Nucleus accumbens (tissue), 56 donors: ENCODE measurements around the gene RBM22.
"Not testable (repeated sequence)": the region's sequence is repeated elsewhere in the genome, so short reads cannot be mapped to it uniquely, and the experiment has no call there.

Experiments used
- DNase-seq, 56 donors: peaks; one replicate each; lab custom pipeline; 2025; lab: John Stamatoyannopoulos, UW

RBM22 gene

GRCh38 chr5:150700594-150701377 lies at the start of gene RBM22:
Gene RBM22, minus strand, starts transcription at chr5:150701062. Its CDS starts 77 bp downstream, at chr5:150700985.
- peak; percentile 50 to 97 (median 88) for DNase-seq

- no peak for DNase-seq
Observed at GRCh38 chr5:150750469-150750868, 49.6 kb upstream of the RBM22 start.

DNA sequence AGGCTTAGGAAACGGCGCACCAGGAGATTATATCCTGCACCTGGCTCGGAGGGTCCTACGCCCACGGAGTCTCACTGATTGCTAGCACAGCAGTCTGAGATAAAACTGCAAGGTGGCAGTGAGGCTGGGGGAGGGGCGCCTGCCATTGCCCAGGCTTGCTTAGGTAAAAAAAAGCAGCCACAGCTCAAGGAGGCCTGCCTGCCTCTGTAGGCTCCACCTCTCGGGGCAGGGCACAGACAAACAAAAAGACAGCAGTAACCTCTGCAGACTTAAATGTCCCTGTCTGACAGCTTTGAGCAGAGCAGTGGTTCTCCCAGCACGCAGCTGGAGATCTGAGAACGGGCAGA lies 42.3 kb upstream of the RBM22 start:
- DNase-seq = not testable (repeated sequence)

GRCh38 chr5:150742455-150743141 lies 41.7 kb upstream of the RBM22 start:
- DNase-seq = not testable (repeated sequence)

DNA sequence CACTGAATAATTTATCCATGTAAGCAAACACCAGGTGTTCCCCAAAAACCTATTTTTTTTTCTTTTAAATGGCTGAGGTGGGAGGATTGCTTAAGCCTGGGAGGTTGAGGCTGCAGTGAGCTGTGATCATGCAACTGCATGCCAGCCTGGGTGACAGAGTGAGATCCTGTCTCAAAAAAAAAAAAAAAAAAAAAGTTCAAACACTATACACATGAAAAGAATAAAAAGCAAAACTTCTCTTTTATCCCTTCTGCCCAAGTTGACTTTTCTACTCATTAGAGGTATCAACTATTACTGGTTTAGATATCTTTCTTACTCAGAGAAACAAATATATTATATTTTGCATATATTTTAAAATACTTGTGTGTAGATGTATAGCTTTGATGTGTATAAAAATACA lies 40.1 kb upstream of the RBM22 start:
- DNase-seq = no peak

DNA sequence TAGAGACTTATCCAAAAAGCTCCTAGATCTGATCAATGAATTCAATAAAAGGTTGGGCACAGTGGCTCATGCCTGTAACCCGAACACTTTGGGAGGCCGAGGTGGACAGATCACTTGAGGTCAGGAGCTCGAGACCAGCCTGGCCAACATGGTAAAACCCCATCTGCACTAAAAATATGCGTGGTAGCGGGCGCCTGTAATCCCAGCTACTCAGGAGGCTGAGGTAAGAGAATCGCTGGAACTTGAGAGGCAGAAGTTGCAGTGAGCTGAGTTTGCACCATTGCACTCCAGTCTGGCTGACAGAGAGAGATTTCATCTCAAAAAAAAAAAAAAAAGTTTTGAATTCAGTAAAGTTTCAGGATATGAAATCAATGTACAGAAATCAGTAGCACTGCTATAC lies 38.0 kb upstream of the RBM22 start:
- no peak for DNase-seq

- peak in 7 of 56 donors; percentile 6 to 17 (median 11) for DNase-seq
Observed at GRCh38 chr5:150734579-150735384, 33.9 kb upstream of the RBM22 start.

- DNase-seq = no peak
Observed at GRCh38 chr5:150731669-150732242, 30.9 kb upstream of the RBM22 start.

DNA sequence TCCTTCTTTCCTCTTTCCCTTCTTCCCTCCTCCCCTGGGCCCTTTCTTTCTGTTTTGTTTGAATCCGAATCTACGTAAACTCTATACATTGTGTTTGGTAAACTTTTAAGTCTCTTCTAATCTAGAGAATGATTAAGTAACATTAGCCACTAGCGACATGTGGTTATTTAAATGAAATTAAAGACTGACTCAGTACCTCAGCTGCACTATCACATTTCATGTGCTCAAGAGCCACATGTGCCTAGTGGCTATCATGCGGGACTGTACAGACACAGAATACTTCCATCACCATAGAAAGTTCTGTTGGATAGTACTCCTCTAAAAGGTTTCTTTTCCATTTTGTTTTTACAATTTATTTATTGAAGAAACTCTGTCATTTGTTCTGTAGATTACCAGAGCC lies 29.0 kb upstream of the RBM22 start:
- no peak for DNase-seq

GRCh38 chr5:150723845-150724244 lies 23.0 kb upstream of the RBM22 start:
- no peak for DNase-seq

GRCh38 chr5:150710165-150710564 lies 9.3 kb upstream of the RBM22 start:
- DNase-seq = no peak

DNA sequence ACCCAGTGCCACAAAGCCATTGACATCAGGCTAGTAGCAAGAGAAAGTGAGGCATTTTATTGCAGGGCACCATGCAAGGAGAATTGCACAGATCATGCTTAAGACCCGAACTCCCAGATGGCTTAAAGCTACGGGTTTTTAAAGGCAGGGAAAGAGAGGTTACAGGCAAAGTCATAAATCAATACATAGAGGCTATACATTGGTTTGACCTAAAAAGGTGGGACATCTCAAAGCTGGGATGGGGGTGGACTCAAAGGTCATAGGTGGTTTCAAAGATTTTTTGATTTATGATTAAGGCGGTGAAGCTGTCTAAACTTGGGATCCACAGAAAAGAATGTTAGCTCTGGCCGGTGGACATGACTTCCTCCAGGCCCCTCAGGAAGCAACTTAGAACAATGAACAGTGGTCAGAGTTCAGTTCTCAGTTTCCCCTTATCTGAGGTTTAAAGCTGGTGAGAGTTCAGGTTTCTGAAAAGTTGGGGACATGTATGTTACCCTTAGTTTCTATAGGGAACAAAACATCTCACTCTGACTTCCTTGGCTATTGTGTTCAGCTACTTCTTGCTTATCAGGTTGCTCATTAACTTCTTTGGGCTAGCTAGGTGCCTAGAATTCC lies 6.0 kb upstream of the RBM22 start:
- DNase-seq = no peak

GRCh38 chr5:150703762-150704161 lies 2.9 kb upstream of the RBM22 start:
- no peak for DNase-seq

DNA sequence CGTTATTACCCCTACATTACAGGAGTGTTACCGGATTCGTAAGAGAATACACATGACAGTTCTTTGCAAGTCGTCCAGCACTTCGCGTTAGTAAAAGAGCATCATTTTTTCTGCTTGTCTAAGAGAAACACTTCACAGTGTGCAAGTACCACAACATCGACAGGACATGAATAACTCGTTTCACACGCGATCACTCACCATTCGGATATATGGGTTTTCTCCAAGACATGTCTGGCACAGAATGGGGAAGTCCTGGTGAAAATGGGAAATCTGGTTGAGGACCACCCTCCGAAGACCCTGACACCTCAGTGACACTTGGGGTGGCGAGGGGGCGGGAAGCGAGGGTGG lies 642 bp downstream of the RBM22 start:
- DNase-seq = no peak

DNA sequence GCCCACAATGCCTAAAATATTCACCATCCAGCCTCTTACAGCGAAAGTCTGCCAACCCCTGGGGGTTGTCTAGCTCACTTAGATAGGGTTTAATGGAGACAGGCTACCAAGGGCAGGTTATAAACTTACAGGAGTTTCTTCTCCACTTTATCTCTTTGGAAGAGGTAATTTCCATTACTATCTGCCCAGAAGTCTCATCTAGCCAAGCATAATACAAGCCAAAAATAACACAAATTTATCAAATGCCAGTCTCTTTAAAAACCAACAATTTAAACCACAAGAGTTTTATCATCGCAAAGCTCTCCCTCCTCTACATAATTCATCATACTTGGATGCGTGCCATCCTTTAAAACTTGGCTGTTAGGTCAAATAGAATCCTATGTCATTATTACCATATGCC lies 6.2 kb downstream of the RBM22 start:
- no peak for DNase-seq

GRCh38 chr5:150692276-150692675 lies 8.6 kb downstream of the RBM22 start:
- no peak for DNase-seq

DNA sequence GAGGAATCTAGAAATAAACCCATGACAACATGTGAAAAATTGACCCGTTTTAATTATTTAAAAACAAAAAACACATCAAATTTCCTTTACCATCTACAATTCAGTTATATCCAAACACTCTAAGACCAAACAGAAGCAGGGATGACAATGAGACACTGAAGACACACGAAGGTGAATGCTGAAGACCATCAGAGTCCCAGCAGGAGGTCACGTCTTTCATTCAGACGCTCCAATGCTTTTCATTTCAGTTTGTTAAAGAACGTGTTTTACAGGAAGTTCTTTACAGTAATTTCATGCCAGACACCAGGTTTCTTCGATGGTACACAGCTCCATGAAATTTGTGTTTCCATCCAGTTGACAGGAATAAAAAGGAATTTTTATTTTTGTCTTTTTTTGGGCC lies 10.1 kb downstream of the RBM22 start:
- DNase-seq = no peak

- no peak for DNase-seq
Observed at GRCh38 chr5:150689120-150689519, 11.7 kb downstream of the RBM22 start.

DNA sequence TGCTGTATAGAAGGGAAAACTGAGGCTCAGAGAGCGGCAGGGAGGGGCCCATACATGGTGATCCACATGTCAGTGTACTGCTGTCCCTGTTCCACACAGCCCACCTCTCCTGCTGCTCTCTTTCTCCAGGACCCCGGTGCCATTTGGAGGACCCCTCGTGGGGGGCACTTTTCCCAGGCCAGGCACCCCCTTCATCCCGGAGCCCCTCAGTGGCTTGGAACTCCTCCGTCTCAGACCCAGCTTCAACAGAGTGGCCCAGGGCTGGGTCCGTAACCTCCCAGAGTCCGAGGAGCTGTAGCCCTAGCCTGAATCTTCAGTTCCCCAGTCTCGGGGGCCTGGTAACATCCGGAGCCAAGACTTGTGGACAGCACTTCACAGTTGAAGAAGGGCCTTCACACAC lies 24.3 kb downstream of the RBM22 start:
- no peak for DNase-seq

DNA sequence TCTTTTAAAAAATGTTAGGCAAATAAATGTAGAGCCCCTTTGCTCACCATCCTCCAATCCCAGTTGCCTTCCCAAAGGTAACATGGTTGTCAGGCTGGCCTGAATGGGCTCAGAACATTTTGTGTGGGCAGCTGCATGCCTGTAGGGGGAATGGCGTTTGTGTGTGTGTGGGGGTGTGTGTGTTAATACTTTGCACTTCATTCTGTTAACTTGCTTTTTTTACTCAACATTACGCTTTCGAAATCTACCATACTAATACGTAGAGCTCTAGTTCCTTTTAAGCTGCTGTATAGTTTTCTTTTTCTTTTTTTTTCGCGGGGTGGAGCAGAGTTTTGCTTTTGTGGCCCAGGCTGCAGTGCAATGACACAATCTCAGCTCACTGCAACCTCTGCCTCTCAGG lies 25.8 kb downstream of the RBM22 start:
- DNase-seq = no peak
